ENCODE data around the gene TMEM170A.

DNA sequence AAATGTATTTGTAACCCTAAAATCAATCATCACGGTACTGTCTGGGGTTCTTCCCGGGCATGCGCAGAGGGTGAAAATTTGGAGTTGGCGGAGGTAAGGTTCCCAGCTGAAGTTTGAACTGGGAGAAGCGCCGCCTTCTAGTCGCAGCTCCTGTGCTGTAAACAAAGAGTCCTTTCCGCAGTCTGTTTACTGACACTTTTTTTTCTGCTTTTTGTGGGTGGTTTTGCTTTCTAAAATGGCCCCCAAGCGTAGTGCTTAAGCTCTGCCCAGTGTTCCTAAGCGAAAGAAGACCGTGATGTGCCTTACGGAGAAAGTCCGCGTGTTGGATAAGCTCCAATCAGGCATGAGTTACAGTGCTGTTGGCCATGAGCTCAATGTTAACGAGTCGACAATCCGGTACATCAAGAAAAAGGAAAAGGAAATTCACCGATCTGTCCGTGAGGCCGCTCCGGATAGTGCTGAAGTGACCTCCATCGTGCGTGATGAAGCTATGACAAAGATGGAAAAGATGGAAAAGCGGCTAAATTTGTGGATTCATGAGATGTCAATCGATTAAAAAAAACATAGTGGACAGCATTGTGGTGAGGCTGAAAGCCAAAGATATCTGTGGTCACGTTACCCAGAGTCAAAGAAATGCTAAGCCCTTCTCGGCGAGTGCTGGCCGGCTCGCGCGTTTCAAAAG is 30.6 kb downstream of the TMEM170A start:
- TF ChIP-seq CTCF (IDR thresholded peaks at IDR 0.05) (no peak), POLR2A (IDR thresholded peaks at IDR 0.05) (no peak)
